ENCODE results near the gene HOXA4. TPM values are rescaled to one million over a fixed set of nuclear protein-coding genes. Genes with fewer than 3 reads are reported as not detected.

Gene HOXA4
- total RNA-seq, 1 donor from 2014 or later: 6.8 TPM

GRCh38 chr7:27109466-27110185 is 20.9 kb downstream of the HOXA4 start:
- no peak for DNase-seq (ENCODE audit: extremely low read depth, low read depth, low spot score)

GRCh38 chr7:27108390-27109127 is 22.0 kb downstream of the HOXA4 start:
- DNase-seq (ENCODE audit: extremely low read depth, low read depth, low spot score): no peak

GRCh38 chr7:27107391-27108381 is 22.9 kb downstream of the HOXA4 start:
- DNase-seq (ENCODE audit: extremely low read depth, low read depth, low spot score): no peak

- no peak for DNase-seq (ENCODE audit: extremely low read depth, low read depth, low spot score)
Observed at GRCh38 chr7:27106901-27107240, 23.7 kb downstream of the HOXA4 start.

- no peak for DNase-seq (ENCODE audit: extremely low read depth, low read depth, low spot score)
Observed at GRCh38 chr7:27106181-27106900, 24.2 kb downstream of the HOXA4 start.

GRCh38 chr7:27105301-27106031 is 25.1 kb downstream of the HOXA4 start:
- no peak for DNase-seq (ENCODE audit: extremely low read depth, low read depth, low spot score)

- no peak for DNase-seq (ENCODE audit: extremely low read depth, low read depth, low spot score)
Observed at GRCh38 chr7:27104341-27105058, 26.1 kb downstream of the HOXA4 start.

- DNase-seq (ENCODE audit: extremely low read depth, low read depth, low spot score): no peak
Observed at GRCh38 chr7:27103489-27104226, 26.9 kb downstream of the HOXA4 start.

- DNase-seq (ENCODE audit: extremely low read depth, low read depth, low spot score): no peak
Observed at GRCh38 chr7:27102581-27103442, 27.7 kb downstream of the HOXA4 start, which contains the start of gene HOXA2. TSS of gene HOXA2 (minus strand) at chr7:27102683. CDS start at chr7:27102500, 183 bp downstream.

- DNase-seq (ENCODE audit: extremely low read depth, low read depth, low spot score): no peak
Observed at GRCh38 chr7:27101957-27102580, 28.5 kb downstream of the HOXA4 start.

- DNase-seq (ENCODE audit: extremely low read depth, low read depth, low spot score): no peak
Observed at GRCh38 chr7:27101171-27101956, 29.2 kb downstream of the HOXA4 start.

GRCh38 chr7:27100694-27101170 is 29.8 kb downstream of the HOXA4 start:
- DNase-seq (ENCODE audit: extremely low read depth, low read depth, low spot score): no peak

- no peak for DNase-seq (ENCODE audit: extremely low read depth, low read depth, low spot score)
Observed at GRCh38 chr7:27099453-27100370, 30.8 kb downstream of the HOXA4 start.

GRCh38 chr7:27098578-27099451 is 31.7 kb downstream of the HOXA4 start:
- DNase-seq (ENCODE audit: extremely low read depth, low read depth, low spot score): no peak

Measured in glomerular endothelial cell (primary cell).